GM18508 (cell line): ENCODE results near the gene DUS3L.

ENCODE experiments used
- ATAC-seq: cut with Tn5 transposase; IDR thresholded peaks from one replicate; pipeline ENCODE4 v1.9.1; 2021; ENCODE audit warnings: moderate number of reproducible peaks; ENCODE audit not compliant: insufficient read depth, unreplicated experiment

Gene DUS3L

GRCh38 chr19:5801796-5802619, 11.0 kb upstream of the DUS3L start:
- ATAC-seq, result no peak

GRCh38 chr19:5800361-5801270, 9.7 kb upstream of the DUS3L start:
- ATAC-seq, result no peak

DNA sequence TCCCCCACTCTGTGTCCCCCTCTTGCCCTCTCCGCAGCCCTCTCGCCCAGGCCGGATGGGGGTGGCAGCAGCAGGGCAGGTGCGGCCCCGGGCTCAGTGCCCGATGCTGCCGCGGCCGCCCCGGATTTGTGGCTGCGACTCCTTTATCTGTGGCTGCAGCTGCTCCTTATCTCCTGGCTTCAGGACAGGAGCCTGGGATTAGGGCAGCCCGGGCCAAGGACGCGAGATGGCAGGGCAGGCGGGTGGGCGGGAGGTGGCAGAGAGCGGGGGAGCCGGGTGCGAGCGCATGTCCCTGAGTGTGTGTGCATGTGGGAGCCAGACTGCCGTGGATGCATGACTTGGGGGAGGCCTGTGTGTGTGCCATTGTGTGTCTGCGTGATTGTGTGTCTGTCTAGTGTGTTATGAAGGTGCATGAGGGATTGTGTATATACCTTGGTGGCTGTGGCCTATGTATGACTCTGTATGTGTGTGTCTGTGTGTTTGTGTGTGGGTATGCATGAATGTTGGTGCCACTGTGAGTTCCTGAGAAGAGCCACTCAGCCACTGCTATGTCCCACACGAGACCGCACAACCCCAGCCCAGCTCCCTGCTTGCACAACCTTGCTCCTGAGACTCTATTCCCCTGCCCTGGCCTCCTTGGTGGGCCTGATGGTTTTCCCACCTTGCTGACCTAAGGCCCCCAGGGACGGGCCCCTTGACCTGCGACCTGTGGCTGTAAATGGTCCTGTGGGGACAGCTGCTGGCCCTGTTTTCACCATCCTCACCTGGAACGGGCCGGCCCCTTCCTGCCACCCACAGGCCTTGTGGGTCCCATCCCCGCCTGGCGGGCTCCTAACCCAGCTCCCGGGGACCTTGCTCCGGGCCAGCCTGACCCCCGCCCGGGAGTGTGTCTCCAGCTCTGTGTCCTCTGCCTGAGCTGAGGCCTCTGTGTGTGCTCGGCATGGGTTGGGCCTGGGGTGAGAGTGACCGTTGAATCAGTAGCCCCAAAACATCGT, 8.6 kb upstream of the DUS3L start:
- ATAC-seq, result no peak

- no peak for ATAC-seq
Measured at GRCh38 chr19:5798244-5798643, 7.3 kb upstream of the DUS3L start.

- no peak for ATAC-seq
Measured at GRCh38 chr19:5795382-5795919, 4.5 kb upstream of the DUS3L start.

GRCh38 chr19:5793188-5793587, 2.2 kb upstream of the DUS3L start:
- no peak for ATAC-seq

GRCh38 chr19:5792224-5792623, 1.3 kb upstream of the DUS3L start:
- ATAC-seq, result no peak

- no peak for ATAC-seq
Measured at GRCh38 chr19:5789886-5790558, 941 bp downstream of the DUS3L start.

DNA sequence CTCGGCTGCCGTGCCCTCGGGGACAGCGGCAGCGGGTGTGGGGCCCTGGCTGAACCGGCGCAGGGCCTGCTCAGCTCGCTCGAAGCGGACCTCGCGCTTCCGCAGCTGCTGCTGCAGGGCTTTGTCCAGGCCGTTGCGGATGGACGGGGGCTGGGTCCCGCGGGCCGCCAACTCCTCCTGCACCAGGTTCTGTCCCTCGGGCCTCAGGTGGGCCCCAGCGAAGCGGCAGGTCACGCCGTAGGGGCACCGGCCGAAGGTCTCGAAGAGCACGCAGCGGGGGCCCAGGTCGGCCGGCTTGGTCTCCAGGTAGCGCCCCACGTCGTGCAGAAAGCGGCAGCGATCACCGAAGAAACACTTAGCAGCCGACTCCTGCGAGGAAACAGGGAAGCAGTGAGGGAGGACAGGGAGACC, 1.6 kb downstream of the DUS3L start:
- no peak for ATAC-seq

- no peak for ATAC-seq
Measured at GRCh38 chr19:5788422-5788821, 2.5 kb downstream of the DUS3L start.

GRCh38 chr19:5787409-5788182, 3.4 kb downstream of the DUS3L start:
- no peak for ATAC-seq

DNA sequence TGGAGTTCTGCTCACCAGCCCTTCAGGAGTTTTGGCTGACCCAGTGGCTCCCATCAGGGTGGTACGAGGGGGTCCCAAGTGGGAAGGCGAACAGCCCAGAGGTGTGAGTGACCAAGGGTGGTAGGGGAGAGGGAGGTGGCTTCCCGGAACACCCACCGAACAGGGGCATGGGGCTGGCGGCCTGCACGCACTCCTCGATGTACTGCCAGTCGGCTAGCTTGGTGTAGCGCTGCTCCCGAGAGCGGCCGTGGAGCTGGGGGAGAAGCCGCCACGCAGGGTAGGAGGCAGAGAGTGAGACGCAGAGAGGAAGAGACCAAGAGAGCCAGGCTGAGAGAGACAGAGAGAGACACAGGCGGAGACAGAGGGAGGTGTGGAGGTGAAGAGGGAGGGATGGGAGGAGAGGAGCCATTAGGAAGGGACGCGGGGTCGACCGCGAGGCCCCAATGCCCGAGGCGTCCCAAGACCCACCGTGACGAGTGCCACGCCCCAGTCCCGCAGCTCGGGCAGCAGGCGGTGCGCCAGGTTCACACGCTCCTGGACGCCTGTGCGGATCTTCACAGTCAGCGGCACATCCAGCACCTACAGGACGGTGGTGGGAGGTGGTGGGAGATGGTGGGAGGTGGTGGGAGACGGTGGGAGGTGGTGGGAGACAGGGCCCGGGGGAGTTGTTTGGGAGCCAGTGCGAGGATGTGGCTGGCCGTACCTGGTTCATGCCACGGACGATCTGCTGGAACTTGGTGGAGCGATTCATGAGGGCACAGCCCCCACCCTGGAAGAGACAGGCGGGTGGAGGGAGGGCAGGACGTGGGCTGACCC, 4.2 kb downstream of the DUS3L start:
- no peak for ATAC-seq

DNA sequence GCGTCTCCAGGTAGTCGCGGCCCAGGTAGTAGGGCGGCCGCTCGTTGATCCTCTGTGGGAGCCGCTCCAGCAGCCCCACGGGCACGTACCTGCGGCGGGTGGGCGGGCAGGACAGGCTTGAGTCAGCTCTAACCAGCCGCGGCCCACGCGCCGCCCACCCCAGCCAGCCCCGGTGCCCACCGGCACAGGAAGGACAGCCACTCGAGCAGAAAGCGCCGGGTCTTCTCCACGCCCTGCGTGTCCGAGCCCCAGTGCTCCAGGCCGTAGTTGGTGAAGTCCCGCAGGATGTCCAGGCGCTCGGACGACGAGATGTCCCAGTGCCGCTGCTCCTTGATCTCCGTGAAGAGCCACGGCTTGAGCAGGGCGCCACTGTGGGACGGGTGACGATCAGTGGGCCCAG, 5.5 kb downstream of the DUS3L start:
- ATAC-seq, result no peak

GRCh38 chr19:5784581-5785147, 6.3 kb downstream of the DUS3L start, which contains the start of gene PRR22:
Gene PRR22, minus strand, starts transcription at chr19:5784746. Its CDS starts 86 bp downstream, at chr19:5784660.
- ATAC-seq, result no peak

DNA sequence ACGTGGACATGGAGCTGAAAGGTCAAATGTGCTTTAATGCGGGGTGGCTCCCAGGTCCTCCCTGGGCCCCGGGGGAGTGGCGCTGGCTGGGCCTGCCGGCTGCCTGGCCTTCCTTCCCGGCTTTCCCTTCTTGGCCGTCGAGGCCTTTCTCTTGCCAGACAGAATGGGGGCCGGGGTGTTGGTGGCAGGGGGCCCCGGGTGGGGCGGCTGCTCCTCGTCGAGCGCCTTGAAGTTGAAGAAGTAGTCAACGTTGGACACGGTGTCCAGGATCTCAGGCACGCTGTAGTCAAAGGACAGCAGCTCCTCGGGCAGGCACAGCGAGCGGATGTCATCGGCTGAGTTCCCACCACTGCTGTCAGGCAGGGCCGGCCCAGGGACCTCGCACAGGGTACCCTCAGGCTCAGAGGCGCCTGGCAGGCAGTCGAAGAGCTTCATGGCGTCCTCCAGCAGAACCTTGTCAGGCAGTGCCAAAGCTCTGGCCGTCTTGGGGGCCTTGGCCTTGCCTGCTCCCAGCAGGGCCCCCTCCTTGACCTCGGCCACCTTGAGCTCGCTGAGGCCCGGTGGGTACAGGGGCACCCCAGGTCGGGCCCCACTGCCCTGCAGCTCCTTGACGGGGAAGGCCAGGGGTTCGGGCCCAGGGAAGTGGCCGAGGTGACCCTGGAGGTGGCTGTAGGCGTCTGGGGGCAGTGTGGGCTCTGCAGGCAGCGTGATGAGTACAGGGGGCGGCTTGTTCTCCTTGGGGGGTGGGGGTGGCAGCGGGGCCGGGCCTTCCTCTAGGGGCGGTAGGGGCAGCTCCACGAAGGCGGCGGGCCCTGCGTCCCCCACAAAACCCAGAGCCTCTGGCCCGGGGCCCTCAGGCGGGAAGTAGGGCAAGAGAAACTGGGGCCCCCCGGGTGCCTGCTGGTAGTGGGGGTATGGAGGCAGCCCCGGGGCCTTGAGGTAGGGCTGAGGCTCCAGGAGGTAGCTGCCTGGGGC, 7.7 kb downstream of the DUS3L start:
- ATAC-seq, result no peak

GRCh38 chr19:5782322-5782721, 8.6 kb downstream of the DUS3L start:
- ATAC-seq, result no peak
